ENCODE measurements around the gene OPRPN.

- TF ChIP-seq CTCF (IDR thresholded peaks at IDR 0.05) (no peak), POLR2A (IDR thresholded peaks at IDR 0.05) (no peak)
Measured at GRCh38 chr4:70452946-70453345, 55.2 kb downstream of the OPRPN start.

Measured in vagina (tissue), 2 donors.